Neural cell (in vitro differentiated cells): ENCODE results near the gene SLC34A1.

ENCODE experiments used
- CTCF ChIP-seq: fragments of 450-650 bp; IDR thresholded peaks from 2 replicates; pipeline ENCODE4 v1.5.1; 2014; ENCODE audit warnings: antibody characterized with exemption, mild to moderate bottlenecking, moderate library complexity; ENCODE audit not compliant: poor library complexity, severe bottlenecking
- EP300 ChIP-seq: fragments of 450-650 bp; conservative IDR thresholded peaks from 2 replicates; pipeline ENCODE4 v1.6.1; 2014; ENCODE audit warnings: antibody characterized with exemption, mild to moderate bottlenecking, moderate library complexity; ENCODE audit not compliant: poor library complexity, severe bottlenecking
- EZH2 ChIP-seq: fragments of 200-600, 300-800 bp; shearing (Covaris generic), sonication (generic); IDR thresholded peaks from 2 replicates; pipeline ENCODE4 v1.6.1; 2014; ENCODE audit warnings: antibody characterized with exemption, low read length, borderline replicate concordance, mild to moderate bottlenecking; ENCODE audit not compliant: insufficient read depth, poor library complexity, severe bottlenecking
- MXI1 ChIP-seq: fragments of 450-650 bp; conservative IDR thresholded peaks from 2 replicates; pipeline ENCODE4 v1.6.1; 2014; ENCODE audit warnings: antibody characterized with exemption, mild to moderate bottlenecking; ENCODE audit not compliant: poor library complexity, severe bottlenecking
- POLR2AphosphoS5 ChIP-seq: IDR thresholded peaks from 2 replicates; pipeline ENCODE4 v1.6.1; 2012
- RAD21 ChIP-seq: fragments of 450-650 bp; conservative IDR thresholded peaks from 2 replicates; pipeline ENCODE4 v1.6.1; 2014; ENCODE audit warnings: antibody characterized with exemption, mild to moderate bottlenecking, moderate library complexity
- REST ChIP-seq: IDR thresholded peaks from 2 replicates; pipeline ENCODE4 v1.6.1; 2012; ENCODE audit warnings: borderline replicate concordance
- SMC3 ChIP-seq: fragments of 450-650 bp; conservative IDR thresholded peaks from 2 replicates; pipeline ENCODE4 v1.6.1; 2014; ENCODE audit warnings: antibody characterized with exemption, mild to moderate bottlenecking, moderate library complexity; ENCODE audit not compliant: poor library complexity
- TAF1 ChIP-seq: IDR thresholded peaks from 2 replicates; pipeline ENCODE4 v1.6.1; 2012; ENCODE audit warnings: low read depth

GRCh38 chr5:177410575-177410974, 26.3 kb downstream of the SLC34A1 start:
- TF ChIP-seq EP300 = no peak
- TF ChIP-seq CTCF = no peak
- no peak for TF ChIP-seq REST
- TF ChIP-seq TAF1 = no peak
- TF ChIP-seq EZH2 = no peak
- no peak for TF ChIP-seq SMC3
- no peak for TF ChIP-seq POLR2AphosphoS5
- TF ChIP-seq MXI1 = no peak
- no peak for TF ChIP-seq RAD21
